HG02970 (cell line): ENCODE results near the gene DNHD1.

Source experiments
- ATAC-seq: cut with Tn5 transposase; IDR thresholded peaks from one replicate; pipeline ENCODE4 v1.9.1; 2021; ENCODE audit warnings: mild to moderate bottlenecking, moderate library complexity, moderate number of reproducible peaks; ENCODE audit not compliant: unreplicated experiment, low FRiP score

Gene DNHD1

DNA sequence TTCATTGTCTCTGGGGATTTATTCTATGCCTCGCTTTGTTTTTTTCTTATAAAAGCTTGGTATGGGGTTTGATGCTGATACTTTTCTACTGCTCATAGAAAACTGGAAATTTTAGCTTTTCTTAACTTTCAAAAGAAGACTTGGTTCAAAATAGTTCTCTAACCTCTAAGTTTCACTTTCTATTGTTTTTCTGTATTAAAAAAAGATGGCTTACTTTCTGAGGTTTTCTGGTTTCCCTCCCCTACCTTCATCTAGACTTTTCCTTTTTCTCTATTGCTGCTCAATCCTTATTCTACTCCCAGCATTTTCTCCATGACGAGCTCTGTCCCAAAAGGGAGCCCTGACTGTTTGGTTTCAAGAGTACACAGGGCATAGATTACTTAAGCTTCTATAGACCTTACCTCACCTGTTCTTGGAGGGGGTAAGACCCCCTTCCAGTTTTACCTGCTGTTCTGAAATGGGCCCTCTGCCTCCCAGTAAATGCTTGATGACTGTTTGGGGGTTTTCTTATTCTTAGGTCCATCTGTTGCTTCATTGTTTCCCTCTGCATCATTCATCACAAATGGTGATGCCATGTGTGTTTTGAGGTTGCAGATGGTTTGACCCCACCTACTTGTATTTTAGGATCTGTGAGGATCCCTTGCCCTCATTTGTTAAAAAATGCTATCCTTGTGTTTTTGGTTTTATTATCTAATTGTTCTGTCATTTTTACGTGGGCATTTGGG, 29.5 kb downstream of the DNHD1 start:
- ATAC-seq: no peak

DNA sequence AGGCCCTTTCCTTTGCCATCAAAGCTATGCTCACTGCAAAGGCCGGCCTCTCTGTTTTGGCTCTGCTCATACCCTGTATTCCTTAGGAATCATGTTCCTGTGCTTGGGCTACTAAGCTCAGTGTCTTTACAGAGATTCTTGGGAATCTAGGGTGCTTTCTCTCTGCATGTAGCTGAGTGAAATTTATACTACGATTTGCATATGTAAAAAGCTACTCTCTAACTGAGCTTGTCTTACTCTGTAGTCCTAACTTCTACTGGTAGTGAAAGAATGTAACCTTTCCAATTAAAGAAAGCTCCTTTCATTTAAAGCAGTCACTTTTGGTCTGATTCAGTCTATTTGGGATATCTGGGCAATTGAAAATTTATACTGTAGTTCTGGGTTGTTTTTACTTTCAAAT, 32.2 kb downstream of the DNHD1 start:
- no peak for ATAC-seq

DNA sequence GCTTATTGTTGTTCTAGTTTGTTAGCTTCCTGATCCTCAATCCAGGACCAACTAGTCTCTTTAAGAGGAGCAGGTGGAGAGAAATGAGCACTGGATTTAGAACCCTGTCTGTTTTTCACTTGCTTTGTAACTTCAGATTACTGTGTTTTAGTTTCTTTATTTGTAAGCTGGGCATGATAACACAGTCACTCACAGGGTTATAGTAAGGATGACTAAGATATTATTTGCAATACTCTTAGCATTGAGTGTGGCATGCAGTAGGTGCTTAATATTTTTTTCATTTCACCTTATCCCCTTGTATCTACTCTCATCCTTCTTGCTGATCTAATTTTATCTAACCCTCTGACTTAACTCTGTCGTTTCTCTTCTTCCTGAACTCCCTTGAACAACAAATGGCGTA, 33.8 kb downstream of the DNHD1 start:
- no peak for ATAC-seq

DNA sequence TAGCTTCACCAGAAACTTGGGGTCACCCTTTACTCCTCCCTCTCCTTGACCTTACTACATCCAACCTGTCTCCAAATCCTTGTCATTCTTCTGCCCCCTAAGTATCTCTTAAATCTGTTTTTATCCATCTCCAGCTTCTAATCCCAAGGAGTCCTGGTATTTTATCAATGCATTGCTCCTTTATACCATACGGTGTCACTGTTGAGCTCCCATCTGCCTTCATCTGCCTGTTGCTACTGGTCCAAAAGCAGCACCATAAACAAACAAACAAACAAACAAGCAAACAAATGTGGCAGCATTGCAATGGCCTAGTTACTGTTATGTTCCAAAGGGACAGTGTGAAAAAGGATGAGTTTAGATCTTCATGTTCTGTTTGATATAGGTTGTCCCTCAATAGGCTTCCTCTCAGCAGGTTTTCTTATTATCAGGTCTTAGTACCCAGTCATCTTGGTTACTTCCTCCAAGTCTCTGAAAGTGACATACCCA, 34.2 kb downstream of the DNHD1 start:
- no peak for ATAC-seq

DNA sequence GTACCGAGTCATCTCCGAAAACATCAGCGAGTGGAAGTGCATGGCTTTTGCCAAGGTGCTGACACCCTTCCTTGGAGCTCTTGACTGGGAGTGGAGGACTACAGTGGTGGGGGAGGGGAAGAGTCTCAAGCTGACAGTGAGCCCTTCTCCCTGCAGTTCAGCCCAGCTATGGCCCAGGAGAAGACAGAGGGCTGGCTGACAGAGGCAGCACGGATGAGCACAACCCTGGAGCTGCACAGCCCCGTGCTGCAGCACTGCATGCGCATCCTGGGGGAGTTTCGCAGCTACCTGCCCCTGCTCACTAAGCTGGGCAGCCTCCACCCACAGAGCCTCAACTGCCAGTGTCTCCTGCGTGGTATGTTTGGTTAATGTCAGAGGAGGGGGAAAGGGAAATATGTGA, 41.4 kb downstream of the DNHD1 start:
- ATAC-seq: no peak

DNA sequence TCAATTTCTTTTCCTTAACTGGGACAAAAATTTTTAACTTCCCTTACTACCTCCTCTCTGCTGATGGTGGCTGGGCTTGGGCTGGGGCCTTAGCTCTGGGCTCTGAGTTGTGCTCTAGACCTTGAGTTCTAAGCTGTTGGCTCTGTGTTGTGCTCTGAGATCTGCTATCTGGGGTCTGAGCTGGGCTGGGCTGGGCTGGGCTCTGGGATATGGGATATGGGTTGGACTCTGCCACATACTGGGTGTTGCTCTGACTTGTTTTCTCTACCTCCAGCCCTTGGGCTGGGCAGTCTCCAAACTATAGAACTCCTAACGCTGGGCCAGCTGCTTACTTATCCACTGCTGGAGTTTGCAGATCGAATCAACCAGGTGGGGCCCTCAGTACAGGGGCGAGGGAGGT, 41.9 kb downstream of the DNHD1 start:
- no peak for ATAC-seq

DNA sequence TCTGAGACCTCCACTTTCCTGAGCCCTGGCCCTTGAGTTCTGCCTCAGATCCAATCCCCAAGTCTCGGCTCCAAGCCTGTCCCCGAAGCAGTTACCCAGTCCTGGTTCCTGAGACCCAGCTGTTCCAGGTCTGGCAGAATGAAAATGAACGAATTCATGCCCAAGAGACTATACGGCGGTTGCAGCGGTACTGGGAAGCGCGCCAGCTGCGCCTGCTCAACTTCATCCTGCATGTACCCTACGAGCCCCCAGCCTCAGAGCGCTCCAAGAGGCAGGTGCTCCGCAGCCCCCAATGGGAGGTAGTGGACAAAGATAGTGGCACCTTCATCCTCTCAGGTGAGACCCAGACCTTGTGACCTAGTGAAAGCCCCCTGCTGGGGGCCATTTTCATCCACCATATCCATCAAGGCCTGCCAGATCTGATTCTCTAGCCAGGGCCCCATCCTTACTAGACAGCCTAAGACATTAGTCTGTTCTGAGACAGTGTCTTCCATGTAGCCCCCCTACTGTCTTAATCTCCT, 42.7 kb downstream of the DNHD1 start:
- ATAC-seq: no peak

DNA sequence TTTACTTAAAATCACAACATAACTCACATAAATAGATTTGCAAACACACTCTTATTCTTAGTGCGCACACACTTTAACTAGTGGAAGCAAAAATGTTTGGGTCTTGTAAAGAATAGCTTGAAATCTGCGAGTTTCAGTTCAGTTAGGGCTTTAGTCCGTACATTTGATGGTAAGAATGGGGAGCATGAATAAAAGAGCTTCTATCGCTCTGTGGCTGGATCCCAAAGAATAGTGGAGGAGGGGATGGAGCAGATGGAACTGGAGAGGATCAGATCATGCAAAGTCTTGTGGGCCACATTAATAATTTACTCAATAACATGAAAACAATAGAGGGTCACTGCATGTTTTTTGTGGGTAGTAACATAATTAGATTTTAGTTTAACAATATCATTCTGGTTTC, 44.3 kb downstream of the DNHD1 start:
- no peak for ATAC-seq

DNA sequence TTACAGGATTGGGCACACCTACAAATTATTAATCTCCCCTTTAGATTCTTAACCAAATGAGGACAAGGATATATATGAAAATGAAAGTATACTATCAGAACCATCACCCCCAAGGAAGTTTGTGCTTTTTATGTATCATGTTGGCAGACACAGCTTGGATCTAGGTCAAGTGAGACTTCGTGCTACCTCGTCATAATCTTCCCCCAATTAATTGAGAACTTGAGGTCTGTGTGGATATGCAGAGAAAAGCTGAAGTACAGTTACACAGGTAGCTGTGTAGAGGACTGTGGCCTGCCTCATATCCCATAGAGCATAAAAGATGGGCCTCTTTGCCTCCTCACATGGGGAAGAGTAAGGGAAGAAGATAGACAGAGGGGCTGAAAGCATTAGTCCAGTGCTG, 45.6 kb downstream of the DNHD1 start:
- ATAC-seq: no peak

DNA sequence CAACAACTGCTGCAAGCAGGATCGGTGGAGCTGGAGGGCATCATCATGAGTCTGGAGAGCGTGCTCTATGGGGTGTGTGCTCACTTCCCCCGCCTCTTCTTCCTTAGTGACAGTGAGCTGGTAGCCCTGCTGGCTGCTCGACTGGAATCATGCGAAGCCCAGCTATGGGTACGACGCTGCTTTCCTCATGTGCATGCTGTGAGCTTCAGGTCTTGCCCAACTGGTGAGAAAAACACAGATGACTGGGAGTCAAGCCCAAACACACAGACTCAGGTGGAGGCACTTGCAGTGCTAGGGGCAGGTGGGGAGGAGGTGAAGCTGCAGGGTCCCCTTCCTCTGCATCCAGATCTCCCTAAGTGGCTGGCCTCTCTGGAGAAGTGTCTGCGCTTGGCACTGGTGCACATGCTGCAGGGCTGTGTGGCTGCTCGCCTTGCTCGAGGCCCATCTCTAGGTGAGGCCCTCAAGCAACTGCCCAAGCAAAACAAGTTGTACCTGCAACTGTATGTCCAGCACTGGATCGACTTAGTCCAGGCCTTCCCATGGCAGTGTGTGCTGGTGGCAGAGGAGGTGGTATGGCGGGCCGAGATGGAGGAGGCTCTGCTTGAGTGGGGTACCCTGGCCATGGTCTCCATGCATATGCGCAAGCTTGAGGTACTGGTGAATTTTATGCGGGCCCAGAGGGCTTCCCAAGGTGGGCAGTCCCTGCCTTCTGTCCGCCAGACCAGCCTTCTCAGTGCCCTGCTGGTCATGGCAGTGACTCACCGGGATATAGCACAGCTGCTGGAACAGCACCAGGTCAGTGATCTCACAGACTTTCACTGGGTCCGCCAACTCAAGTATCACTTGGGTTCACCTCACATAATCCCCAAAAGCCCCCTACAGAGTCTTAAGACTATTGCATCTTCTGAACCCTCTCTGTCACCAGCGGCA, 48.1 kb downstream of the DNHD1 start:
- no peak for ATAC-seq

DNA sequence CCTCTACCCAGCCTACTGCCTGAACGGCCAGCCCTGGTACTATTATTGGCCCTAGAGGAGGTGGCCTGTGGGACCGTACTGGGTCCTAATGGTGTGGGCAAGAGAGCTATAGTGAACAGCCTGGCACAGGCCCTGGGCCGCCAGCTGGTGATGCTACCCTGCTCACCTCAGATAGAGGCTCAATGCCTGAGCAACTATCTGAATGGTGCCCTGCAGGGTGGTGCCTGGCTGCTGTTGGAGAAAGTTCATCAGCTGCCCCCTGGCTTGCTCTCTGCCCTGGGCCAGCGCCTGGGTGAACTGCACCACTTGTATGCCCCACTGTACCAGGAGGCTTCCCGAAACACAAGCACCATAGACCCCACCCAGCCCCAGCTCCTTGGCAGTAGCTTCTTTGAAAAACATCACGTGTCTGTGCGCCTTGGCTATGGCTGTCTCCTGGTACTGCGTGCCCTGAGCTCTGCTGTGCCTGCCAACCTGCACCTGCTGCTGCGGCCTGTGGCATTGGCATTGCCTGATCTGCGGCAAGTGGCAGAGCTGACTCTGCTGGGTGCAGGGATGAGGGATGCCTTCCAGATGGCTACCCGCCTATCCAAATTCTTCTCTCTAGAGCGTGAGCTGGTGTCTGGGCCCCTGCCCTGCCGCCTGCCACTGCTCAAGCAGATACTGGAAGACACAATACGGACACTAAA, 49.0 kb downstream of the DNHD1 start:
- ATAC-seq: no peak

DNA sequence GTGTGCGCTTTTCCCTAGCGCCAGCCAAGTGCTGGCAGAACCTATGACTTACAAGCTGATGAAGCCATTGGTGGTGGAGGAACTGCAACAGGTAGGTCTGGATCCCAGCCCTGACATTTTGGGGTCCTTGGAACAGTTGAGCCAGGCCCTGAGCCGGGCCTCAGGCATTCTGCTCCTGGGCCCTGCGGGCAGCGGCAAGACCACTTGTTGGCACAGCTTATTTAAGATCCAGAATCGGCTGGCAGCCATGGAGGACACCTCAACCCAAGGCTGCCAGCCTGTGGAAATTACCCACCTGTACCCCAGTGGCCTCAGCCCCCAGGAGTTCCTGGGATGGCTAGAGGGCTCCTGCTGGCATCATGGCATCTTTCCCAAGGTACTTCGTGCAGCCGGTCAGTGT, 49.7 kb downstream of the DNHD1 start:
- no peak for ATAC-seq

DNA sequence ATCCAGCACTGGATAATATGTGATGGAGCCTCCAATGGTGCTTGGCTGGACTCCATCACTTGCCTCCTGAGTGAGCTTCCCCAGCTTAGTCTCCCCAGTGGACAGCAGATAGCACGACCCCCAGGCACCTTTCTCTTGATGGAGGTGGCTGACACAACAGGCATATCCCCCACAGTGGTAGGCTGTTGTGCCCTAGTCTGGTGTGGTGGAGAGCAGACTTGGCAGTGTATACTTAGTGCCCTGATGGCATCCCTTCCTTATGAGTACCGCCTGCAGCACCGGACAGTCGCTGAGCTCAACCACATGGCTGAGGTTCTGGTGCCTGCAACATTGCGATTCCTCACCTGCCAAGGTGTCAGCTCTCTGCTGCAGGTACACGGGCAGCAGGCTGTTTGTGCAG, 50.1 kb downstream of the DNHD1 start:
- no peak for ATAC-seq

DNA sequence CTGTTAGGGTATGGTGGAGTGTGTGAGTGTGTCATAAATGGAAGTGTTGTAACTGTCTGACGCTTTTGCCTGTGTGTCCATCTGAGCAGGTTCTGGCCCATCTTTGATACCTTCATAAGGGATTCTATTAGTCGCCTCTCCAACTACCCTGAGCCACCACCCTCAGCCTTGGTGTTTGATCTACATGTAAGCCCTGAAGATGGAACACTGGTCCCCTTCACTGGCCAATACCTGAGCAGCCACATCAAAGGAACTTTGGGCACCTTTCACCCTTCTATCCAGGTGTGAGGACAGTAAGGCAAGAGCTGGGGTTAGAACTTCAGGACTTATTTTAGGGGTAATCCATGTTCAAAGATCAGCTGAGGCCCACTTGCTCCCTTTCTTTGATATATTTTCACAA, 51.0 kb downstream of the DNHD1 start:
- no peak for ATAC-seq

DNA sequence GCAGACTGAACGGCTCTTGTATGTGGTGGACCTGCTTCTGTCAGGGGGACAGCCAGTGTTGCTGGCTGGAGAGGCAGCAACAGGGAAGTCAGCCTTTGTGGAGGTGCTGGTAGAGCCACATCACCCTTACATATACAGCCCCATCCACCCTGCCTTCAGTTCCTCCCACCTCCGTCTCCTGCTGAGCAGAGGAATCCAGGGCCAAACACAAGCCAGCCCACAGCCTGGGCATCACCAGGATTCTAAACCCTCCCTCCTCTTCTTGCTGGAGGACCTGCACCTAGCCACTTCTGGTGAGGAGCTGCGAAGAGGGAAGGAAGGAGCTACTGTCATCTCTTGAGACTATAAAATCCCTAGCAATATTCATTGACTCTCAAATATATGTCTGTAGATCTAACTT, 51.6 kb downstream of the DNHD1 start:
- ATAC-seq: no peak

DNA sequence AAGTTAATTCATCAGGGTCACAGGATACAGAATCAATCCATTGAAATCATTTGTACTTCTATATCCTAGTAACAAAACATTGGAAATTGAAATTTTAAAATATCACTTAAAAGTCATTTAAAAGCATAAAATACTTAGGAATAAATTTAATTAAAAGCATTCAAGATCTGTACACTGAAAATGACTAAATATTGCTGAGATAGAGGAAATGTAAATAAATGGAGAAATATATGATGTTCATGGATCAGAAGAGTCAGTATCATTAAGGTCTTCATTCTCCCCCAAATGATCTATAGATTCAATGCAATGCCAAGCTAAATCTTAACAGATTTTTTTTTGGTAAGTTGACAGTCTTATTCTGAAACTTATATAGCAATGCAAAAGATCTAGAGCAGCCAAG, 56.6 kb downstream of the DNHD1 start:
- ATAC-seq: no peak

DNA sequence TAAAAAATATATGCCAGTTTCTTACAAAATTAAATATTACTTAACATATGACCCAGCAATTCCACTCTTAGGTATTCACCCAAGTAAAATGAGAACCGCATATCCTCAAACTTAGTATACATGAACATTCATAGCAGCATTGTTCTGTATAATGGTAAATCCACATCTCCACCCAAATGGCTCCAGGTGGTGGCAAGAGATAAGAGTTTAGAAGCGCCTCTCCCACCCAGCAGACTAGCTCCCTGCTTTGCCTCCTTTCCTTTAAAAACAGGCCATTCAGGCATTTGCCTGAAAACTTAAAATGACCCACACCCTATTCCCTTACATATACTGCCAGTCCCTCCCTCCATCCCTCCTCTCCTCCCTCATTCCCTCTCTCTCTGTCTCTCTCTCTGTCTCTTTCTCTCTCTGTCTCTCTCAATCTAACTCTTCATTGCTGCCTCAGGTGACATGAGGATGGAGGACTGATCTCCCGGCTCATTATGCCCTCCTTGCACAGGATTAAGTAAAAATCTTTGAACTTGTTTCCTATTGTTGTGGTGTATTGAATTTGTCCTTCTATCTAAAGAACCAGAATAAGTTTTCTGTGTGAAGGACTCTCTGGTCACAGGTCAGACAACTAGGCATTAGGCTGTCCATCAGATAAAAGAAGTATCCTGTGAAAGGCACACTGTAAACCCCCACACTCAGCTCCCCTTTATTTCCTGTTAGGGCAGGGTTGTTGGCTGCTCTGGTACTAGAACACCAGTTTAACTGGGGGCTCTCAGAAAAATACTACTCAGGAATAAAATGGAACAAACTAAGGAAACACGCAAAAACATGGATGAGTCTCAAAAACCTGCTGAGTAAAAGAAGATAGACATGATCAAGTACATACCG, 58.0 kb downstream of the DNHD1 start:
- ATAC-seq: no peak

DNA sequence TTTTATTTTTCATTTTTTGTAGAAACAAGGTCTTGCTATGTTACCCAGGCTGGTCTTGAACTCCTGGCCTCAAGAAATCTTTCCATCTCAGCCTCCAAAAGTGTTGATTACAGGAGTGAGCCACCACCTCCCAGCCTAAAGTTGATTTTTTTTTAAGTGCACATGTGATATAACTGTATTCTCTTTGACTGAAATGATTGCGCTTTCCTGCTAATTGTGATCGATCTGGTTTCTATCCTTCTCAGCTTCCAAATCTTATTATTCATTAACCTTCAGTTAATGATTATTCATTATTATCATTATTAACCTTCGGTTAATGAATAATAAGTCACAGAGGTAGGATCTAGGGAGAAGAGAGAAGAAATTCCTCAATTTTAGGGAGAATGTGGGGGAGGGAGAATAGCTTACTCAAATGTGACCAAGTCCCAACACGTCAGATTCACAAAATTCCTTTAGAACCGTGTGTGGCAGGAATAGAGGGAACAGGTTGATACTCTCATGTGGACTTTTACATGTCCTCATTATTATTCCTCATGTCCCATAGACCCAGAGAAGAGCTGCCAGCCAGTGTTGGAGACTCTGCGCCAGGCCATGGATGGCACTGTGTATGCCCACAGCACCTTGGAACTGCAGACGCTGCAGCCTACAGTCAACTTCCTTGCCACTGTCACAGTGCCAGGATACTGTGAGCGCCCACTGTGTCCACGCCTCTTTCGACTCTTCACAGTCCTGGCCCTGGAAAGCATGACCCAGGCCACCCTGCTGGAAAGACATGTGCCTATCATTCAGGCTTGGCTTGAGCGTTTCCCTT, 59.3 kb downstream of the DNHD1 start:
- no peak for ATAC-seq

DNA sequence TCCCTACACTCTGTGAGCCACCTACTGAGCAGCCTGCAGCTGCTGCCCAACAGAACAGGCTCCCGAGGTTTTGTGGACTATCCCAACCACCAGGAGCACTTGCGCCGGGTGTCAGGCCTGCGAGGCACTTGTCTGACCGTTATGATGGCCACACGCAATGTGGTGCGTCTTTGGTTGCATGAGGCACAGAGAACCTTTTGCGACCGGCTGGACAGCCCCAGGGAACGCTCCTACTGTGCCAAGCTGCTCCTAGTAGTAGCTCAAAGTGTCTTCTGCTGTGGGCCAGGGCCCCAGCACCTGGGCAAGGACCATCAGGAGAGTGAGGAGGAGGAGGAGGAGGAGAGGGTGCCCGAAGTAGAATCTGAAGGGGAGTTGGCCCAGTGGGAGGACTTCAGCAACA, 60.0 kb downstream of the DNHD1 start:
- no peak for ATAC-seq
